HepG2 (cell line): ENCODE data around the gene RTN4. TPM values are rescaled to one million over a fixed set of nuclear protein-coding genes. Genes with fewer than 3 reads are reported as not detected.

ENCODE experiments used
- ATAC-seq: fragments of 200-7000 bp; cut with Tn5 transposase; 3 replicates; pipeline ENCODE4 v1.9.1; 2020; ENCODE audit warnings: mild to moderate bottlenecking, moderate library complexity
- BruUV-seq: library from RNA; stranded (reverse); fragments of 400-500 nt; replicated peaks from 2 replicates; lab custom pipeline; 2021; lab: Mats Ljungman, UMichigan
- CTCF ChIA-PET: fragments of 300-600 bp; formaldehyde crosslinking; extraction: SDS; loops from one replicate; lab custom pipeline; 2021; ENCODE audit warnings: low total read pairs, inconsistent platforms, low intra/inter-chr PET ratio; lab: Yijun Ruan, JAX
- POLR2A ChIA-PET: fragments of 350-600 bp; sonication (Branson Sonifier 250); formaldehyde crosslinking; loops from one replicate; lab custom pipeline; 2020; ENCODE audit warnings: antibody characterized with exemption, inconsistent platforms; lab: Yijun Ruan, JAX
- DNase-seq: peaks from one replicate; pipeline ENCODE4 v3.0.0-alpha.2; 2015; ENCODE audit warnings: low spot score
- FAIRE-seq: peaks from 3 replicates; lab custom pipeline; 2011; peaks lifted over from hg19 to GRCh38; lab: Jason Lieb, UNC
- H2AFZ ChIP-seq: one replicate; pipeline ENCODE4 v1.6.1; 2011; ENCODE audit warnings: low read length, inconsistent platforms
- H3K27ac ChIP-seq: fragments of 300-600 bp; 3 replicates; pipeline ENCODE4 v1.8.0; 2011; ENCODE audit warnings: mixed run types, mild to moderate bottlenecking, mixed read lengths, low read length, inconsistent platforms; ENCODE audit not compliant: insufficient read depth; ENCODE audit errors: extremely low read length
- H3K27me3 ChIP-seq, 2 experiments: fragments of 200-600 bp in 1 of 2; 2 replicates in 1 of 2; 3 replicates in 1 of 2; pipeline versions ENCODE4 v1.6.0 to v1.8.0; 2011; ENCODE audit warnings: low read length in 2 of 2, mild to moderate bottlenecking in 2 of 2, moderate library complexity in 2 of 2, inconsistent platforms in 1 of 2; ENCODE audit not compliant: insufficient read depth in 2 of 2, control insufficient read depth in 1 of 2
- H3K36me3 ChIP-seq, 2 experiments: fragments of 200-600 bp in 1 of 2; replicated peaks in 1 of 2; 2 replicates in 1 of 2; 3 replicates in 1 of 2; pipeline versions ENCODE4 v1.5.1 to v1.8.0; 2011; ENCODE audit warnings: low read length in 2 of 2, inconsistent platforms in 1 of 2; ENCODE audit not compliant: insufficient read depth in 2 of 2, control insufficient read depth in 1 of 2
- H3K4me1 ChIP-seq: 2 replicates; pipeline ENCODE4 v1.5.1; 2012; ENCODE audit warnings: low read length, inconsistent platforms; ENCODE audit not compliant: insufficient read depth
- H3K4me2 ChIP-seq: 2 replicates; pipeline ENCODE4 v1.6.0; 2011; ENCODE audit warnings: low read depth, low read length, inconsistent platforms
- H3K4me3 ChIP-seq, 3 experiments: fragments of 200-600 bp in 1 of 3; sonication (generic), shearing (Covaris generic) in 1 of 3; replicated peaks in 1 of 3; 2 replicates each; pipeline ENCODE4 v1.5.1; 2011 to 2016; ENCODE audit warnings: low read length in 3 of 3, inconsistent platforms in 2 of 3, low read depth in 2 of 3, mild to moderate bottlenecking in 2 of 3, control low read depth in 1 of 3, mixed read lengths in 1 of 3; ENCODE audit not compliant: insufficient read depth in 1 of 3
- H3K79me2 ChIP-seq: one replicate; pipeline ENCODE4 v1.6.1; 2011; ENCODE audit warnings: low read length, inconsistent platforms; ENCODE audit not compliant: insufficient read depth
- H3K9ac ChIP-seq: 2 replicates; pipeline ENCODE4 v1.6.0; 2011; ENCODE audit warnings: mild to moderate bottlenecking, low read depth, low read length, inconsistent platforms; ENCODE audit not compliant: insufficient read depth
- H3K9me3 ChIP-seq: 2 replicates; pipeline ENCODE4 v1.5.1; 2012; ENCODE audit warnings: mild to moderate bottlenecking, low read length
- H4K20me1 ChIP-seq: 2 replicates; pipeline ENCODE4 v1.6.0; 2011; ENCODE audit warnings: inconsistent platforms, mild to moderate bottlenecking, low read length, moderate library complexity; ENCODE audit not compliant: insufficient read depth
- RBM22 ChIP-seq: fragments of 200-400 bp; formaldehyde crosslinking; optimal IDR thresholded peaks from 2 replicates; pipeline ENCODE3; 2017; ENCODE audit warnings: mild to moderate bottlenecking, low read length, moderate library complexity
- TSC22D2 ChIP-seq: sonication (generic); formaldehyde crosslinking; IDR thresholded peaks from 2 replicates; pipeline ENCODE4 v1.5.1; 2020; ENCODE audit warnings: missing genetic modification reagents, mild to moderate bottlenecking, borderline replicate concordance
- WGBS: methylation state at CpG from one replicate; pipeline ENCODE4 v1.1.6; 2017; ENCODE audit warnings: low lambda C conversion rate; 5-methylcytosine and 5-hydroxymethylcytosine counted together
- in situ Hi-C: cut with HindIII; loops from 2 replicates; pipeline ENCODE4 v1.10.0; 2017; ENCODE audit warnings: low pct_unique_long_range_greater_than_20kb; ENCODE audit not compliant: extremely low pct_ligation_motif_present
- intact Hi-C: fragments of 100-400 bp; cut with micrococcal nuclease; formaldehyde crosslinking; loops from one replicate; pipeline ENCODE4 v1.10.0; 2022; ENCODE audit not compliant: unreplicated experiment
- polyA plus RNA-seq, 8 experiments: library from polyadenylated mRNA; depleted of rRNA in 3 of 8; stranded (reverse) in 7 of 8; unstranded in 1 of 8; fragments of >200 nt; fragmentation: Illumina TruSeq in 4 of 8; extraction: Trizol in 4 of 8; gene quantifications; 2 replicates each; pipeline versions ENCODE4 v1.2.1 to v1.2.3, GENCODE V29; 2011 to 2016; ENCODE audit warnings: low read depth in 4 of 8, missing spikeins in 1 of 8, mixed read lengths in 1 of 8; ENCODE audit not compliant: insufficient read depth in 1 of 8
- total RNA-seq, 5 experiments: library from RNA; depleted of rRNA; stranded (reverse); fragments of >200 nt; fragmentation: Illumina TruSeq; extraction: Trizol; gene quantifications; 2 replicates each; pipeline ENCODE4 v1.2.3, GENCODE V29; 2016; ENCODE audit warnings: low read depth in 1 of 5
- TF ChIP-seq, protein P1 (sequence below): sonication (generic); formaldehyde crosslinking; IDR thresholded peaks from 2 replicates; pipeline ENCODE4 v1.8.0; 2022; ENCODE audit warnings: mild to moderate bottlenecking, missing genetic modification reagents, moderate library complexity
- TF ChIP-seq, protein P2 (sequence below): sonication (generic); formaldehyde crosslinking; IDR thresholded peaks from 2 replicates; pipeline ENCODE4 v1.4.0; 2020; ENCODE audit warnings: missing genetic modification reagents

The RTN4 gene
- total and polyA plus RNA-seq, 2 of the 13 experiments (the other 11 are each of a cell fraction or from before 2014, with no cell fraction given): 98.4 to 133 TPM

DNA sequence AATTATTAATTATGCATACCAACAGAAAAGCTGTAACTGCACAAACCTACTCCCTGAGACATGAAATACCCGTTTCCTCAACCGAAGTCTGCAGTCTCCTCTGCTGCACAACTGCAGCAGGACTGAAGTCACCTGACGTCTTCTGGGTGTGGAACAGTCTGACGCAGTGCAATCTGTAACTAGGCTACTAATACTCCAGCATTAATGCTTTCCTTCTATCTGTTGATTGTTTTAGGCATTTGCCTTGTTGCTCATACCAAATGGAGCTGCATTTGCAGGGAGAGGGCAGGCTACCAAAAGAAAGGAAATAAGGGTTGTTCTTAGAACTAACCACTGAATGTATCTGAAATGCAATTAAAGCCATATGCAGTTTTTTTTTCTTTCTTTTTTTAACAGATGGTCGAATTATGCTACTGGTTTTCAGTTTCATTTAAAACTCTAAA is 40.1 kb downstream of the RTN4 start:
- Histone ChIP-seq H3K9ac (no peak overlapping the region), H3K27ac (no peak overlapping the region), H3K4me2 (no peak overlapping the region), H3K27me3 (no peaks in the 10 kb centered on the region), H3K4me3 (no peak overlapping the region)
- BruUV-seq: no TSS peak
- POLR2A ChIA-PET: no interaction called here
- FAIRE-seq: no peak
- CTCF ChIA-PET: no interaction called here
- peak; percentile 21 for TF ChIP-seq RBM22
- TF ChIP-seq, protein P1, sequence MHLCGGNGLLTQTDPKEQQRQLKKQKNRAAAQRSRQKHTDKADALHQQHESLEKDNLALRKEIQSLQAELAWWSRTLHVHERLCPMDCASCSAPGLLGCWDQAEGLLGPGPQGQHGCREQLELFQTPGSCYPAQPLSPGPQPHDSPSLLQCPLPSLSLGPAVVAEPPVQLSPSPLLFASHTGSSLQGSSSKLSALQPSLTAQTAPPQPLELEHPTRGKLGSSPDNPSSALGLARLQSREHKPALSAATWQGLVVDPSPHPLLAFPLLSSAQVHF: no peak
- TF ChIP-seq, protein P2, sequence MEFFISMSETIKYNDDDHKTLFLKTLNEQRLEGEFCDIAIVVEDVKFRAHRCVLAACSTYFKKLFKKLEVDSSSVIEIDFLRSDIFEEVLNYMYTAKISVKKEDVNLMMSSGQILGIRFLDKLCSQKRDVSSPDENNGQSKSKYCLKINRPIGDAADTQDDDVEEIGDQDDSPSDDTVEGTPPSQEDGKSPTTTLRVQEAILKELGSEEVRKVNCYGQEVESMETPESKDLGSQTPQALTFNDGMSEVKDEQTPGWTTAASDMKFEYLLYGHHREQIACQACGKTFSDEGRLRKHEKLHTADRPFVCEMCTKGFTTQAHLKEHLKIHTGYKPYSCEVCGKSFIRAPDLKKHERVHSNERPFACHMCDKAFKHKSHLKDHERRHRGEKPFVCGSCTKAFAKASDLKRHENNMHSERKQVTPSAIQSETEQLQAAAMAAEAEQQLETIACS: no peak
- no peak for TF ChIP-seq TSC22D2 (CRISPR knock-in tag)
- TF ChIP-seq, all 625 proteins: peak for 1
- no peak for ATAC-seq
- intact Hi-C loops (loop anchor here (10.0 kb wide), 2 partner anchors 425 to 505 kb away; partner anchors contain the start of gene CFAP36), in situ Hi-C loops (no loop called here)
- DNase-seq: no peak
- H3K4me1 ChIP-seq: peaks cover 57% of the 10 kb centered on the region
- peaks cover 100% of the 10 kb centered on the region for H3K79me2 ChIP-seq
- H2AFZ ChIP-seq: no peak overlapping the region
- H4K20me1 ChIP-seq: peaks cover 5% of the 10 kb centered on the region; the same call in 1 of the 2 replicates
- H3K9me3 ChIP-seq: no peaks in the 10 kb centered on the region
- 93% methylated on average over 5 of the region's 5 CpGs for WGBS
- no peaks in the 10 kb centered on the region; a peak in 1 of 5 replicates for H3K36me3 ChIP-seq
